ENCODE measurements around the gene PLD4.
"Not testable (repeated sequence)": the region's sequence is repeated elsewhere in the genome, so short reads cannot be mapped to it uniquely, and the experiment has no call there.

Gene PLD4

DNA sequence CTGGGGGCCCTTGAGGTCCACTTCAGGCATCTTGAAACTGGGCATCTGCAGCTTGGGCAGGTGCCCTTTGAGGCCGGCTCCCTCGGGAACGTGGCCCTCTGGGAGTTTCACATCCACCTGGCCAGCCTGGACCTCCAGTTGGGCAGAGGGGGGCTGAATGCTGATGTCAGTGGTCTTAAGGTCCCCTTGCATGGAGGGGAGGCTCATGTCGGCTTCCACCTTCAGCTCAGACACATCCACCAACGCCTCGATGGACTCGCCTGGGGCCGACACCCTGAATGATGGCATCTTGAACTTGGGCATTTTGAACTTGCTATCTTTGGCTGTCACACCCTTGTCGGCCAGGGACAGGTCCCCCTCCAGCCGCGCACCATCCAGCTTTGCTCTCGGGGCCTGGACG lies 22.5 kb downstream of the PLD4 start:
- H3K9me3 ChIP-seq (ENCODE audit: control insufficient read depth, insufficient read depth, low read depth, low read length); H3K9ac ChIP-seq (ENCODE audit: low read length); H3K27ac ChIP-seq (ENCODE audit: low read depth, low read length); H3K4me3 ChIP-seq (ENCODE audit: low read depth, low read length); H3K27me3 ChIP-seq (ENCODE audit: control insufficient read depth, insufficient read depth, low read length); H3K4me1 ChIP-seq (ENCODE audit: control insufficient read depth, insufficient read depth, low read length); H3K36me3 ChIP-seq (ENCODE audit: control insufficient read depth, insufficient read depth, low read length): not testable (repeated sequence)

DNA sequence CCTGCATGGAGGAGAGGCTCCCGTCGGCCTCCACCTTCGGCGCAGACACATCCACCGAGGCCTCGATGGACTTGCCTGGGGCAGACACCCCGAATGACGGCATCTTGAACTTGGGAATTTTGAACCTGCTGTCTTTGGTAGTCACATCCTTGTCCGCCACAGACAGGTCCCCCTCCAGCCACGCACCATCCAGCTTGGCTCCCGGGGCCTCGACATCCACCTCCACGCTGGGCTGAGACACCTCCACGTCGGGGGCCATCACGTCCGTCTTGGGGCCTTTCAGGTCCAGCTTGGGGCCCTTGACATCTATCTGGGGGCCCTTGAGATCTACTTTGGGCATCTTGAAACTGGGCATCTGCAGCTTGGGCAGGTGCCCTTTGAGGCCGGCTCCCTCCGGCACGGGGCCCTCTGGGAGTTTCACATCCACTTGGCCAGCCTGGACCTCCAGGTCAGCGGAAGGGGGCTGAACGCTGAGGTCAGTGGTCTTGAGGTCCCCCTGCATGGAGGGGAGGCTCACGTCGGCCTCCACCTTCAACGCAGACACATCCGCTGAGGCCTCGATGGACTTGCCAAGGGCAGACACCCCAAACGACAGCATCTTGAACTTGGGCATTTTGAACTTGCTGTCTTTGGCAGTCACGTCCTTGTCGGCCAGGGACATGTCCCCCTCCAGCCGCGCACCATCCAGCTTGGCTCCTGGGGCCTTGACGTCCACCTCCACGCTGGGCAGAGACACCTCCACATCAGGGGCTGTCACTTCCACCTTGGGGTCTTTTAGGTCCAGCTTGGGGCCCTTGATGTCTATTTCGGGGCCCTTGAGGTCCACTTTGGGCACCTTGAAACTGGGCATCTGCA lies 23.4 kb downstream of the PLD4 start:
- H3K27ac ChIP-seq (ENCODE audit: low read depth, low read length); H3K9me3 ChIP-seq (ENCODE audit: control insufficient read depth, insufficient read depth, low read depth, low read length); H3K4me1 ChIP-seq (ENCODE audit: control insufficient read depth, insufficient read depth, low read length); H3K36me3 ChIP-seq (ENCODE audit: control insufficient read depth, insufficient read depth, low read length); H3K9ac ChIP-seq (ENCODE audit: low read length); H3K4me3 ChIP-seq (ENCODE audit: low read depth, low read length); H3K27me3 ChIP-seq (ENCODE audit: control insufficient read depth, insufficient read depth, low read length): not testable (repeated sequence)

DNA sequence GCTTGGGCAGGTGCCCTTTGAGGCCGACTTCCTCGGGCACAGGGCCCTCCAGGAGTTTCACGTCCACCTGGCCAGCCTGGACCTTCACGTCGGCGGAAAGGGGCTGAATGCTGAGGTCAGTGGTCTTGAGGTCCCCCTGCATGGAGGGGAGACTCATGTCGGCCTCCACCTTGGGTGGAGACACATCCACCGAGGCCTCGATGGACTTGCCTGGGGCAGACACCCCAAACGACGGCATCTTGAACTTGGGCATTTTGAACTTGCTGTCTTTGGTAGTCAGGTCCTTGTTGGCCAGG lies 24.0 kb downstream of the PLD4 start:
- H3K4me1 ChIP-seq (ENCODE audit: control insufficient read depth, insufficient read depth, low read length) = no peaks in the 10 kb centered on the region

DNA sequence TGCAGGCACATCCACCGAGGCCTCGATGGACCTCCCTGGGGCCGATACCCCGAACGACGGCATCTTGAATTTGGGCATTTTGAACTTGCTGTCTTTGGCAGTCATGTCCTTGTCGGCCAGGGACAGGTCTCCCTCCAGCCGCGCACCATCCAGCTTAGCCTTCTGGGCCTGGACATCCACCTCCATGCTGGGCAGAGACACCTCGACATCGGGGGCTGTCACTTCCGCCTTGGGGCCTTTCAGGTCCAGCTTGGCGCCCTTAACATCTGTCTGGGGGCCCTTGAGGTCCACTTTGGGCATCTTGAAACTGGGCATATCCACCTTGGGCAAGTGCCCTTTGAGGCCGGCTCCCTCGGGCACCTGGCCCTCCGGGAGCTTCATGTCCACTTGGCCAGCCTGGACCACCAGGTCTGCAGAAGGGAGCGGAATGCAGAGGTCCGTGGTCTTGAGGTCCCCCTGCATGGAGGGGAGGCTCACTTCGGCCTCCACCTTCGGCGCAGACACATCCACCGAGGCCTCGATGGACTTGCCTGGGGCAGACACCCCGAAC lies 24.8 kb downstream of the PLD4 start:
- not testable (repeated sequence) for H3K9ac ChIP-seq (ENCODE audit: low read length); H3K36me3 ChIP-seq (ENCODE audit: control insufficient read depth, insufficient read depth, low read length); H3K4me3 ChIP-seq (ENCODE audit: low read depth, low read length); H3K27me3 ChIP-seq (ENCODE audit: control insufficient read depth, insufficient read depth, low read length); H3K27ac ChIP-seq (ENCODE audit: low read depth, low read length); H3K9me3 ChIP-seq (ENCODE audit: control insufficient read depth, insufficient read depth, low read depth, low read length); H3K4me1 ChIP-seq (ENCODE audit: control insufficient read depth, insufficient read depth, low read length)

More for the DNA sequence above, 24.0 kb downstream of the PLD4 start:
- H3K36me3 ChIP-seq (ENCODE audit: control insufficient read depth, insufficient read depth, low read length) = no peaks in the 10 kb centered on the region
- no peak overlapping the region for H3K4me3 ChIP-seq (ENCODE audit: low read depth, low read length)
- no peak overlapping the region for H3K27ac ChIP-seq (ENCODE audit: low read depth, low read length)
- no peak overlapping the region for H3K9ac ChIP-seq (ENCODE audit: low read length)
- H3K9me3 ChIP-seq (ENCODE audit: control insufficient read depth, insufficient read depth, low read depth, low read length) = no peaks in the 10 kb centered on the region
- H3K27me3 ChIP-seq (ENCODE audit: control insufficient read depth, insufficient read depth, low read length) = no peaks in the 10 kb centered on the region

DNA sequence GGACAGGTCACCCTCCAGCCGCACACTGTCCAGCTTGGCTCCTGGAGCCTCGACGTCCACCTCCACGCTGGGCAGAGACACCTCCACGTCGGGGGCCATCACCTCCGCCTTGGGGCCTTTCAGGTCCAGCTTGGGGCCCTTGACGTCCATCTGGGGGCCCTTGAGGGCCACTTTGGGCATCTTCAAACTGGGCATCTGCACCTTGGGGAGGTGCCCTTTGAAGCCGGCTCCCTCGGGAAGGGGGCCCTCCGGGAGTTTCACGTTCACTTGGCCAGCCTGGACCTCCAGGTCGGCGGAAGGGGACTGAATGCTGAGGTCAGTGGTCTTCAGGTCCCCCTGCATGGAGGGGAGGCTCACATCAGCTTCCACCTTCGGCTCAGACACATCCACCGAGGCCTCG lies 25.3 kb downstream of the PLD4 start:
- H3K4me1 ChIP-seq (ENCODE audit: control insufficient read depth, insufficient read depth, low read length) = no peaks in the 10 kb centered on the region
- H3K27ac ChIP-seq (ENCODE audit: low read depth, low read length) = no peak overlapping the region
- H3K27me3 ChIP-seq (ENCODE audit: control insufficient read depth, insufficient read depth, low read length) = no peaks in the 10 kb centered on the region
- H3K36me3 ChIP-seq (ENCODE audit: control insufficient read depth, insufficient read depth, low read length) = no peaks in the 10 kb centered on the region
- no peaks in the 10 kb centered on the region for H3K9me3 ChIP-seq (ENCODE audit: control insufficient read depth, insufficient read depth, low read depth, low read length)
- no peak overlapping the region for H3K9ac ChIP-seq (ENCODE audit: low read length)
- no peak overlapping the region for H3K4me3 ChIP-seq (ENCODE audit: low read depth, low read length)

DNA sequence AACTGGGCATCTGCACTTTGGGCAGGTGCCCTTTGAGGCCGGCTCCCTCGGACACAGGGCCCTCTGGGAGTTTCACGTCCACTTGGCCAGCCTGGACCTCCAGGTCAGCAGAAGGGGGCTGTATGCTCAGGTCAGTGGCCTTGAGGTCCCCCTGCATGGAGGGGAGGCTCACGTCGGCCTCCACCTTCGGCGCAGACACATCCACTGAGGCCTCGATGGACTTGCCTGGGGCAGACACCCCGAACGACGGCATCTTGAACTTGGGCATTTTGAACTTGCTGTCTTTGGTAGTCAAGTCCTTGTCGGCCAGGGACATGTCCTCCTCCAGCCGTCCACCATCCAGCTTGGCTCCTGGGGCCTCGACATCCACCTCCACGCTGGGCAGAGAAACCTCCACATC lies 26.0 kb downstream of the PLD4 start:
- not testable (repeated sequence) for H3K36me3 ChIP-seq (ENCODE audit: control insufficient read depth, insufficient read depth, low read length); H3K27me3 ChIP-seq (ENCODE audit: control insufficient read depth, insufficient read depth, low read length); H3K27ac ChIP-seq (ENCODE audit: low read depth, low read length); H3K4me3 ChIP-seq (ENCODE audit: low read depth, low read length); H3K9me3 ChIP-seq (ENCODE audit: control insufficient read depth, insufficient read depth, low read depth, low read length); H3K9ac ChIP-seq (ENCODE audit: low read length); H3K4me1 ChIP-seq (ENCODE audit: control insufficient read depth, insufficient read depth, low read length)

DNA sequence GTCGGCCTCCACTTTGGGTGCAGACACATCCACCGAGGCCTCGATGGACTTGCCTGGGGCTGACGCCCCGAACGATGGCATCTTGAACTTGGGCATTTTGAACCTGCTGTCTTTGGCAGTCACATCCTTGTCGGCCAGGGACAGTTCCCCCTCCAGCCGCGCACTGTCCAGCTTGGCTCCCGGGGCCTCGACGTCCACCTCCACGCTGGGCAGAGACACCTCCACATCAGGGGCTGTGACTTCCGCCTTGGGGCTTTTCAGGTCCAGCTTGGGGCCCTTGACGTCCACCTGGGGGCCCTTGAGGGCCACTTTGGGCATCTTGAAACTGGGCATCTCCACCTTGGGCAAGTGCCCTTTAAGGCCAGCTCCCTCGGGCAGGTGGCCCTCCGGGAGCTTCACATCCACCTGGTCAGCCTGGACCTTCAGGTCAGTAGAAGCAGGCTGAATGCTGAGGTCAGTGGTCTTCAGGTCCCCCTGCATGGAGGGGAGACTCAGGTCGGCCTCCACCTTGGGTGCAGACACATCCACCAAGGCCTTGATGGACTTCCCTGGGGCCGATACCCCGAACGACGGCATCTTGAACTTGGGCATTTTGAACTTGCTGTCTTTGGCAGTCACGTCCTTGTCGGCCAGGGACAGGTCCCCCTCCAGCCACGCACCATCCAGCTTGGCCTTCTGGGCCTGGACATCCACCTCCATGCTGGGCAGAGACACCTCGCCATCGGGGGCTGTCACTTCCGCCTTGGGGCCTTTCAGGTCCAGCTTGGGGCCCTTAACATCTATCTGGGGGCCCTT lies 27.4 kb downstream of the PLD4 start:
- not testable (repeated sequence) for H3K9ac ChIP-seq (ENCODE audit: low read length); H3K4me1 ChIP-seq (ENCODE audit: control insufficient read depth, insufficient read depth, low read length); H3K36me3 ChIP-seq (ENCODE audit: control insufficient read depth, insufficient read depth, low read length); H3K4me3 ChIP-seq (ENCODE audit: low read depth, low read length); H3K27me3 ChIP-seq (ENCODE audit: control insufficient read depth, insufficient read depth, low read length); H3K9me3 ChIP-seq (ENCODE audit: control insufficient read depth, insufficient read depth, low read depth, low read length); H3K27ac ChIP-seq (ENCODE audit: low read depth, low read length)

DNA sequence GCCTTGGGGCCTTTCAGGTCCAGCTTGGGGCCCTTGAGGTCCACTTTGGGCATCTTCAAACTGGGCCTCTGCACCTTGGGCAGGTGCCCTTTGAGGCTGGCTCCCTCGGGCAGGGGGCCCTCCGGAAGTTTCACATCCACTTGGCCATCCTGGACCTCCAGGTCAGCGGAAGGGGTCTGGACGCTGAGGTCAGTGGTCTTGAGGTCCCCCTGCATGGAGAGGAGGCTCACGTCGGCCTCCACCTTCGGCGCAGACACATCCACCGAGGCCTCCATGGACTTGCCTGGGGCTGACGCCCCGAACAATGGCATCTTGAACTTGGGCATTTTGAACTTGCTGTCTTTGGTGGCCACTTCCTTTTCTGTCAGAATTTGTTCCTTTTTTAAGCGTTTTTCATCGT lies 28.4 kb downstream of the PLD4 start:
- Histone ChIP-seq H3K27me3 (ENCODE audit: control insufficient read depth, insufficient read depth, low read length) (no peaks in the 10 kb centered on the region), H3K4me1 (ENCODE audit: control insufficient read depth, insufficient read depth, low read length) (no peaks in the 10 kb centered on the region), H3K4me3 (ENCODE audit: low read depth, low read length) (no peak overlapping the region), H3K27ac (ENCODE audit: low read depth, low read length) (no peak overlapping the region), H3K9me3 (ENCODE audit: control insufficient read depth, insufficient read depth, low read depth, low read length) (no peaks in the 10 kb centered on the region), H3K9ac (ENCODE audit: low read length) (no peak overlapping the region), H3K36me3 (ENCODE audit: control insufficient read depth, insufficient read depth, low read length) (no peaks in the 10 kb centered on the region)

DNA sequence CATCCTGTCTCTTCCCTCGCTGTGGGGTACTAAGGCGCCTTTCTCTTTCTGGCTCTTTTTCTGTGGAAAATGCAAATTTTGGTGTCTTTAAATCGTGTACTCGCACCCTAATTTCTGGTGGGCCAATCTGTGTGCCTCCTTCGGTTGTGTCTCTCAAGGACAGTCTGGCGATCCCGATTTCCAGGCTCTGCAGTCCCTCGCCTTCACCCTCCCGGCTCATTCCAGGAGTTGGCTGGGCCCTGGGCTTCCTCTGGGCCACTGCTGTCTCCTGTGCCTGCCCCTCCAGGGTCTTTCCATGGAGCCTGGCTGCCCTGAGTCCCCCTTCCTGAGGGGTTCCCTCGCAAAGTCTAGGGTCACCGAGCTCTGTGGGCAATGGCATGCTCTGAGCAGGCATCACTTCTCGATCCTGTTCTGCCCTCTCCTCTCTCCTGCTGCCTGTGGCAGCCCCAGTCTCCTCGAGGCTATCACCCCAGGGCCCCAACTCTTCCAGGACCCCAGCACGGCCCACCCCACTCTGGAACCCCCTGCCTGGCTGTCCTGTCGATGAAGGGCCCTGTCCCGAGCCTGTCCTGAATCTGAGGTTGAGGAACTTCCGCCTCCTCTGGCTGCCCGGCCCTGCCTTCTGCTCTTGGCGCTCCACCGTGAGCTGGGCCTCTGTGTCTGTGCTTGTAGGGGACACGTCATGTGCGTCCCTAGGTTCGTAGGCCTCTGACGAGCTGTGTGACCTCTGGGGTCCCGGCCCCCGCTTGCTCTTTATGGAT lies 29.4 kb downstream of the PLD4 start:
- Histone ChIP-seq H3K27ac (ENCODE audit: low read depth, low read length) (no peak overlapping the region), H3K9ac (ENCODE audit: low read length) (no peak overlapping the region), H3K36me3 (ENCODE audit: control insufficient read depth, insufficient read depth, low read length) (no peaks in the 10 kb centered on the region), H3K4me3 (ENCODE audit: low read depth, low read length) (no peak overlapping the region), H3K27me3 (ENCODE audit: control insufficient read depth, insufficient read depth, low read length) (no peaks in the 10 kb centered on the region), H3K4me1 (ENCODE audit: control insufficient read depth, insufficient read depth, low read length) (no peaks in the 10 kb centered on the region), H3K9me3 (ENCODE audit: control insufficient read depth, insufficient read depth, low read depth, low read length) (no peaks in the 10 kb centered on the region)

DNA sequence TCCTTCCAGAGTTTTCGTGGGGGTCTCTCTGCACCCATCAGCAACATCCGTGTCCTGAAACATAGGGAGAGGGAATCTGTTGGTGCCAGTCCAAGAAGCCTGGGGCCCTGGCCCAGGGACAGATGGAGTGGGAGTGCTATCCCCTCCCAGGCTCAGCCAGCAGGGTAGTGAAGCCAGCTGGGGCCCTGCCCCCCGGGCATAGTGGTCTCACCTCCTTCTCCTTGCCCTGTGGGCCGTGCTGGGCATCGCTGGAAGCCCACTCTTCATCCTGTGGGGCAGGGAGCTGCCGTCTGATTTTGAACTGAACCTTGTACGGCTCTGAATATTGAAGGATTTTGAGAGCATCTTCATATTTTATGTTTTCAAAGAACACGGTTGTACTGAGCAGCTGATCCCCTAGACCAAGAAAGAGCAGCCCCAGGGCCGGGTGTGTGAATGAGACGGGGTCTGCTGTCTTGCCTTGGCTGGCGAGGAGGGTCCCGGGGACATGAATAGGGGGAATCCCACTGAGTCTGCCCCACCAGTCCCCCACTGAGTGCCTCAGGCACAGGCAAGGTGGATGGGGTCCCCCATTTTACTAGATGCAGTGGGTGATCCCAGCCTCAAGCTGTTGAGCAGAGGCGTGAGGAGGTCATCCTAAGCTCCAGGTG lies 30.2 kb downstream of the PLD4 start:
- Histone ChIP-seq H3K9me3 (ENCODE audit: control insufficient read depth, insufficient read depth, low read depth, low read length) (no peaks in the 10 kb centered on the region), H3K4me3 (ENCODE audit: low read depth, low read length) (no peak overlapping the region), H3K27ac (ENCODE audit: low read depth, low read length) (no peak overlapping the region), H3K27me3 (ENCODE audit: control insufficient read depth, insufficient read depth, low read length) (no peaks in the 10 kb centered on the region), H3K9ac (ENCODE audit: low read length) (no peak overlapping the region), H3K4me1 (ENCODE audit: control insufficient read depth, insufficient read depth, low read length) (no peaks in the 10 kb centered on the region), H3K36me3 (ENCODE audit: control insufficient read depth, insufficient read depth, low read length) (no peaks in the 10 kb centered on the region)
